ENCODE results near the gene STK11.

STK11 gene

DNA sequence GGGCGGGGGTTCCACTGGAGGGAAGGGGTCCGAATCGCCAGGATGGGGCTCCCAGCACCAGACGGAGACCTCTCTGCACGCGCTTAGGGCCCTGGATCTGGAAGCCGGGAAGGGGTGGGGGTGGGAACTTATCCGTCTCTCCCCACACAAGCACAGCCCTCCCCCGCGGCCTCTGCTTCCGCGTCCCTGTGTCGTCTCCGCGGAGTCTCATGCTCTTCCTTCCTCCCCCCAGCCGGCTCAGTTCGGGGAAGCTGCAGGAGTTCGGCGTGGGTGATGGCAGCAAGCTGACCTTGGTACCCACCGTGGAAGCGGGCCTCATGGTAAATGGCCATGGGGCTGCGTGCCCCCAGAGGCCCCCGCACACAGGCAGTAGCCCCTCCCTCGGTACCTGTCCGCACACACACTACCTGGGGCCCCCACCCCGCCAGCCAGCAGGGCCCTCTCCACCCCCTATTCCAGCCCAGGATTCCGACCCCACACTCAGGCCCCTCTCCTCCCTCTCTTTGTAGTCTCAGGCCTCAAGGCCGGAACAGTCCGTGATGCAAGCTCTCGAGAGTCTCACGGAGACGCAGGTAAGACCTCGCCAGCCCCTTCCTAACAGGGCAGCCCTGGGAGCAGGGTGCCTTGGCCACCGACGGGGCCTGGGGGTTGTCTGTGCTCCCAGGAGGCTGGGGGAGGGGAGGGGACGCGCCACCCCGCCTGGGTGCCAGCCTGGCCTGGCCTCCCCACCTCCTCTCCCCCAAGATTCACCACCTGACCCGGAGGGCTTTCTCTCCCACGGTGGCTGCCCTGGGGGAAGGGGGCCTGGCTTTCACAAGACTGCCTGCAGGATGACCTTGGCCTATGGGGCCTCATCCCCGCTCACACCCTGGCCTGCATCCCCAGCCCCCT is 46.0 kb downstream of the STK11 start:
- Histone ChIP-seq H3K36me3 (replicated peaks in 1 of 2; ENCODE audit: control insufficient read depth in 2 of 2, insufficient read depth in 2 of 2, low read length in 2 of 2) (peaks cover 41 to 53% of the 10 kb centered on the region in 2 donors), H3K79me1 (ENCODE audit: low read depth, low read length) (peaks cover 33% of the 10 kb centered on the region), H3K4me3 (ENCODE audit: low read length in 2 of 2) (peak overlapping the region; percentile 98 to 99), H4K91ac (ENCODE audit: low read depth, low read length, poor library complexity) (peak overlapping the region; percentile 85), H3K9me3 (replicated peaks in 1 of 2; ENCODE audit: control insufficient read depth in 2 of 2, insufficient read depth in 1 of 2, low read depth in 1 of 2, low read length in 2 of 2) (no peaks in the 10 kb centered on the region), H2BK120ac (ENCODE audit: low read depth, low read length) (peak overlapping the region; percentile 76), H2BK12ac (ENCODE audit: low read length) (peak overlapping the region; percentile 7), H3K4me1 (ENCODE audit: control insufficient read depth in 2 of 2, insufficient read depth in 1 of 2, low read depth in 1 of 2, low read length in 2 of 2) (peaks cover 6 to 27% of the 10 kb centered on the region in 2 donors), H3K4me2 (ENCODE audit: insufficient read depth, low read length, poor library complexity, severe bottlenecking) (peak overlapping the region; percentile 87), H2BK15ac (ENCODE audit: low read length) (peak overlapping the region; percentile 99), H3K18ac (ENCODE audit: low read length) (peak overlapping the region; percentile 98), H3K4ac (ENCODE audit: low read length) (peak overlapping the region; percentile 95), H3K14ac (ENCODE audit: low read length) (peak overlapping the region; percentile 94), H4K8ac (ENCODE audit: low read depth, low read length) (no peak overlapping the region), H2AK5ac (ENCODE audit: low read depth, low read length) (peak overlapping the region; percentile 100), H3K27me3 (ENCODE audit: control insufficient read depth in 3 of 3, insufficient read depth in 3 of 3, low read depth in 1 of 3, low read length in 3 of 3) (no peaks in the 10 kb centered on the region), H3K23ac (ENCODE audit: low read depth, low read length, poor library complexity) (peak overlapping the region; percentile 92), H2AFZ (ENCODE audit: low read length) (no peak overlapping the region), H3K27ac (replicated peaks; ENCODE audit: low read length) (peak overlapping the region; percentile 83), H2BK5ac (ENCODE audit: low read length) (peak overlapping the region; percentile 99), H3K9ac (ENCODE audit: low read depth, low read length, poor library complexity) (peak overlapping the region; percentile 95)
- DNase-seq (ENCODE audit: low spot score) = no peak
- no CpG with 5 or more reads among the region's 41 CpGs for WGBS, 2 donors (ENCODE audit: extremely low coverage in 2 of 2, insufficient read length in 2 of 2, insufficient replicate concordance in 1 of 2)

- peak overlapping the region; percentile 76 for H2BK120ac ChIP-seq (ENCODE audit: low read depth, low read length)
- H3K36me3 ChIP-seq (replicated peaks in 1 of 2; ENCODE audit: control insufficient read depth in 2 of 2, insufficient read depth in 2 of 2, low read length in 2 of 2) = peaks cover 47 to 61% of the 10 kb centered on the region in 2 donors
- H3K27me3 ChIP-seq (ENCODE audit: control insufficient read depth in 3 of 3, insufficient read depth in 3 of 3, low read depth in 1 of 3, low read length in 3 of 3) = no peaks in the 10 kb centered on the region
- H2BK5ac ChIP-seq (ENCODE audit: low read length) = peak overlapping the region; percentile 99
- H3K9ac ChIP-seq (ENCODE audit: low read depth, low read length, poor library complexity) = no peak overlapping the region
- H4K91ac ChIP-seq (ENCODE audit: low read depth, low read length, poor library complexity) = no peak overlapping the region
- peak overlapping the region; percentile 87 for H3K4me2 ChIP-seq (ENCODE audit: insufficient read depth, low read length, poor library complexity, severe bottlenecking)
- H2AFZ ChIP-seq (ENCODE audit: low read length) = no peak overlapping the region
- H3K4ac ChIP-seq (ENCODE audit: low read length) = no peak overlapping the region
- no peak for DNase-seq (ENCODE audit: low spot score)
- H3K4me3 ChIP-seq (ENCODE audit: low read length in 2 of 2) = peak overlapping the region; percentile 61 to 98
- H3K4me1 ChIP-seq (ENCODE audit: control insufficient read depth in 2 of 2, insufficient read depth in 1 of 2, low read depth in 1 of 2, low read length in 2 of 2) = peaks cover 9 to 29% of the 10 kb centered on the region in 2 donors
- no peak overlapping the region for H3K14ac ChIP-seq (ENCODE audit: low read length)
- H3K18ac ChIP-seq (ENCODE audit: low read length) = peak overlapping the region; percentile 71
- no CpG with 5 or more reads among the region's 30 CpGs for WGBS, 2 donors (ENCODE audit: extremely low coverage in 2 of 2, insufficient read length in 2 of 2, insufficient replicate concordance in 1 of 2)
- H2AK5ac ChIP-seq (ENCODE audit: low read depth, low read length) = peak overlapping the region; percentile 100
- peaks cover 33% of the 10 kb centered on the region for H3K79me1 ChIP-seq (ENCODE audit: low read depth, low read length)
- no peak overlapping the region for H2BK12ac ChIP-seq (ENCODE audit: low read length)
- no peak overlapping the region for H2BK15ac ChIP-seq (ENCODE audit: low read length)
- peak overlapping the region; percentile 49 for H3K27ac ChIP-seq (replicated peaks; ENCODE audit: low read length)
- H3K23ac ChIP-seq (ENCODE audit: low read depth, low read length, poor library complexity) = peak overlapping the region; percentile 92
- H3K9me3 ChIP-seq (replicated peaks in 1 of 2; ENCODE audit: control insufficient read depth in 2 of 2, insufficient read depth in 1 of 2, low read depth in 1 of 2, low read length in 2 of 2) = no peaks in the 10 kb centered on the region
- no peak overlapping the region for H4K8ac ChIP-seq (ENCODE audit: low read depth, low read length)
Observed at GRCh38 chr19:1252221-1252820, 46.7 kb downstream of the STK11 start.

- Histone ChIP-seq H2BK120ac (ENCODE audit: low read depth, low read length) (no peak overlapping the region), H3K27ac (replicated peaks; ENCODE audit: low read length) (peak overlapping the region; percentile 49), H4K91ac (ENCODE audit: low read depth, low read length, poor library complexity) (no peak overlapping the region), H2BK15ac (ENCODE audit: low read length) (no peak overlapping the region), H3K14ac (ENCODE audit: low read length) (no peak overlapping the region), H2AFZ (ENCODE audit: low read length) (no peak overlapping the region), H3K4me3 (ENCODE audit: low read length in 2 of 2) (peak overlapping the region; percentile 61 to 98), H3K4me1 (ENCODE audit: control insufficient read depth in 2 of 2, insufficient read depth in 1 of 2, low read depth in 1 of 2, low read length in 2 of 2) (peaks cover 8 to 27% of the 10 kb centered on the region in 2 donors), H3K4me2 (ENCODE audit: insufficient read depth, low read length, poor library complexity, severe bottlenecking) (peak overlapping the region; percentile 87), H3K9me3 (replicated peaks in 1 of 2; ENCODE audit: control insufficient read depth in 2 of 2, insufficient read depth in 1 of 2, low read depth in 1 of 2, low read length in 2 of 2) (no peaks in the 10 kb centered on the region), H3K4ac (ENCODE audit: low read length) (no peak overlapping the region), H3K23ac (ENCODE audit: low read depth, low read length, poor library complexity) (peak overlapping the region; percentile 31), H2AK5ac (ENCODE audit: low read depth, low read length) (peak overlapping the region; percentile 37), H3K36me3 (replicated peaks in 1 of 2; ENCODE audit: control insufficient read depth in 2 of 2, insufficient read depth in 2 of 2, low read length in 2 of 2) (peaks cover 52 to 67% of the 10 kb centered on the region in 2 donors), H2BK12ac (ENCODE audit: low read length) (no peak overlapping the region), H3K9ac (ENCODE audit: low read depth, low read length, poor library complexity) (no peak overlapping the region), H3K18ac (ENCODE audit: low read length) (peak overlapping the region; percentile 85), H4K8ac (ENCODE audit: low read depth, low read length) (no peak overlapping the region), H3K27me3 (ENCODE audit: control insufficient read depth in 3 of 3, insufficient read depth in 3 of 3, low read depth in 1 of 3, low read length in 3 of 3) (no peaks in the 10 kb centered on the region), H3K79me1 (ENCODE audit: low read depth, low read length) (peaks cover 29% of the 10 kb centered on the region), H2BK5ac (ENCODE audit: low read length) (no peak overlapping the region)
- no peak for DNase-seq (ENCODE audit: low spot score)
- WGBS, 2 donors (ENCODE audit: extremely low coverage in 2 of 2, insufficient read length in 2 of 2, insufficient replicate concordance in 1 of 2) = no CpG with 5 or more reads among the region's 26 CpGs
Observed at GRCh38 chr19:1252821-1253513, 47.4 kb downstream of the STK11 start.

Data from neuronal stem cell (in vitro differentiated cells).